Activated T-cell treated with anti-CD3 and anti-CD28 coated beads, Interleukin-2, amount 50 U/mL, for 48 hours (primary cell): Measurements from ENCODE around the gene RAB43.
A peak's percentile ranks its signal among the peaks of the same experiment; 100 is the strongest.
"Not testable (repeated sequence)": the region's sequence is repeated elsewhere in the genome, so short reads cannot be mapped to it uniquely, and the experiment has no call there.

Experiments used
- DNase-seq, 2 experiments: peaks; one replicate each; pipeline ENCODE4 v3.0.0-alpha.2; 2020

Gene RAB43

GRCh38 chr3:129121792-129122411, at the start of gene RAB43:
TSS of gene RAB43 (minus strand) at chr3:129121804. CDS start at chr3:129121489, 315 bp downstream.
- peak; percentile 89 to 92 for DNase-seq

GRCh38 chr3:129166579-129167332, 45.2 kb upstream of the RAB43 start:
- no peak for DNase-seq

- DNase-seq: not testable (repeated sequence)
Observed at GRCh38 chr3:129165594-129165993, 44.0 kb upstream of the RAB43 start.

GRCh38 chr3:129164500-129164899, 42.9 kb upstream of the RAB43 start:
- DNase-seq: no peak

- peak in 1 of 2 experiments; percentile 45 for DNase-seq
Observed at GRCh38 chr3:129162729-129163579, 41.4 kb upstream of the RAB43 start.

GRCh38 chr3:129161860-129162271, 40.3 kb upstream of the RAB43 start:
- peak; percentile 60 to 62 for DNase-seq

- DNase-seq: peak; percentile 91
Observed at GRCh38 chr3:129160891-129161859, 39.6 kb upstream of the RAB43 start, which contains the start of gene ISY1. TSS of gene ISY1 (minus strand) at chr3:129161063. CDS start at chr3:129160975, 88 bp downstream.

GRCh38 chr3:129144786-129145185, 23.2 kb upstream of the RAB43 start:
- DNase-seq: no peak

GRCh38 chr3:129141011-129141410, 19.4 kb upstream of the RAB43 start:
- DNase-seq: not testable (repeated sequence)

- no peak for DNase-seq
Observed at GRCh38 chr3:129139911-129140310, 18.3 kb upstream of the RAB43 start.

GRCh38 chr3:129136275-129136674, 14.7 kb upstream of the RAB43 start:
- not testable (repeated sequence) for DNase-seq

- no peak for DNase-seq
Observed at GRCh38 chr3:129132097-129132866, 10.7 kb upstream of the RAB43 start.

GRCh38 chr3:129131465-129132088, 10.0 kb upstream of the RAB43 start:
- DNase-seq: no peak

- DNase-seq: no peak
Observed at GRCh38 chr3:129130291-129130813, 8.7 kb upstream of the RAB43 start.

- DNase-seq: no peak
Observed at GRCh38 chr3:129128357-129129155, 7.0 kb upstream of the RAB43 start.

- DNase-seq: no peak
Observed at GRCh38 chr3:129126726-129127280, 5.2 kb upstream of the RAB43 start.

GRCh38 chr3:129123314-129124060, 1.9 kb upstream of the RAB43 start:
- no peak for DNase-seq

GRCh38 chr3:129122412-129123011, 908 bp upstream of the RAB43 start:
- no peak for DNase-seq
